Head of caudate nucleus (tissue), 42 donors: ENCODE data around the gene DAPK1.
A peak's percentile ranks its signal among the peaks of the same experiment; 100 is the strongest.

ENCODE experiments used
- DNase-seq, 42 donors: peaks; one replicate each; pipeline versions ENCODE4 v3.0.0 to v3.0.0-alpha.2; 2020 to 2021; ENCODE audit warnings: mixed read lengths in 7 of 42
- intact Hi-C: fragments of 100-400 bp; cut with DNase I; formaldehyde crosslinking; loops from one replicate; pipeline ENCODE4 v1.15.0; 2022

Gene DAPK1

DNA sequence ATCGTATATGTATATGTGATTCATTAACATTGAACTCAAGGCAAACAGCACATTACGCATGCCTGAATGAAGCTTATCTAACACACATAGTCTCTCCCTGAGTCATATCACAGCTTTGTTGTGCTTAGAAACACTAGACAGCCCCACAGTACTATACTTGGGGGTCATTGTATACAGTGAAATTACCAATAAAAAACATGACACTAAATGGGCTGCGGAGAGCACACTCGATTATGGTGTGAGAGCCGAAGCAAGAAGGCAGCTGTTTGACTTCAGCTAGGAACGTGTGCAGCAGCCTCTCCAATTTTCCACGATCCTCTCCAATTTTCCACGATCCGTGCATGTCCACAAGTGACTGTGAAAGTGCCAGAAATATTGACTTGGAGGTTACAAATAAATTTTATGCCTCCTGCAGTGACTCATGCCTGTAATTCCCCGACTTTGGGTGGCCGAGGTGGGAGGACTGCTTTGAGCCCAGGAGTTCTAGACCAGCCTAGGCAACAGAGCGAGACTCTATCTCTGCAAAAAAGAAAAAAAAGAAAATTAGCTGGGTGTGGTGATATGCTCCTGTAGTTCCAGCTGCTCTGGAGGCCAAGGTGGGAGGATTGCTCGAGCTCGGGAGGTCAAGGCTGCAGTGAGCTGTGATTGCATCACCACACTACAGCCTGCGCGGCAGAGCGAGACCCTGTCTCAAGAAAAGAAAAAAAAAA lies 102.4 kb downstream of the DAPK1 start:
- DNase-seq: peak in 2 of 42 donors; percentile 33 to 35
- intact Hi-C loops: no loop called here

GRCh38 chr9:87601176-87601575 lies 103.5 kb downstream of the DAPK1 start:
- intact Hi-C loops: no loop called here
- no peak for DNase-seq

DNA sequence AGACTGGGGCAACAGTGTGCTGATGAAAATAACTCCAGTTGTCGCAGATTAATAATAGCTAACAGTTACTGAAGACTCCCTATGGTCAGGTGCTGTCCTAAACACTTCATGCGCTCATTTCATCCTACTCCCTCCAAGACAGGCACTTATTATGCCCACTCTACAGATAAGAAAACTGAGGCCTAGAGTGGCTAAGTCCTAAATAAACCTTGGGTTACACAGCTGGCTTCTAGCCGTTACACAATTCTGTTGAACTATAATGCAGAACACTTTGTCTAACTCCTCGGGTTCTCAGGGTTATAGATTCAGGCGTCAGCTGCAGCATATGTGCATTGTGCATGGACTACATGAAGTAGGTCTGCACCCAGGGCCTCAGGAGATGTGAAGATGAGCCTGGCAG lies 103.9 kb downstream of the DAPK1 start:
- intact Hi-C loops: no loop called here
- DNase-seq: no peak

DNA sequence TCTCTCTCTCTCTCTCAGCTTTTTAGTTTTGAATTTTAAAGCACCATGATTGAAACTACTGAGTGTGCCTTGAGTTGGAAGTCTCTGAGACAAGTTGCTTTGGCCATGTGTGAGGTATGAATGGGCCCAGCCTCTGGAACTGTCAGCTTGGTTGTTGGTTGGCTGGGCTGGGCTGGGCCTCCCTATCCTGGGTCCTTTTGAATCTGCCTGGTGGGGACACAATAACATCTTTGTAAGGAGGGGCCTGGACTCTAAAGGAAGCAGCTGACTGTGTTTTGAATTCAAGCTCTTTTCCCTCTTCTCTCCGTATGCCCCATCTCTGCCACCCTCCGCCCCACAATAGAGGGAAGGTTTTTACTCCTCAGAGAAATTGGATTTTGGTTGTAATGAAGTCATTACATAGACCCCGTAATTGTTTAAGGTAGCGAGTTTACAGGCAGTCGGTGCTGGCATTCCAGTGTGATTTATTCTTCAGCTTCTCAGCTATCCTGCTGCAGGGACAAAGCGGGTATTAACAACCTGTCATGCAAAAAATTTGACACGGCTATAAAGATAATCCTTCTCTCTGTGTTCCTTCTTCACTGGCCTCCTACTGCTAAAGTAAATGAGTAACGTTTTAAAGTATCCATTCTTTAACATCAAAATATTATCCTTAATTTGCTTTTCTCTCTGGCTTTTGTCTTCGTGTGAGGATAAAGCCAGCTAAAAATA lies 105.4 kb downstream of the DAPK1 start:
- DNase-seq: no peak
- intact Hi-C loops: no loop called here

DNA sequence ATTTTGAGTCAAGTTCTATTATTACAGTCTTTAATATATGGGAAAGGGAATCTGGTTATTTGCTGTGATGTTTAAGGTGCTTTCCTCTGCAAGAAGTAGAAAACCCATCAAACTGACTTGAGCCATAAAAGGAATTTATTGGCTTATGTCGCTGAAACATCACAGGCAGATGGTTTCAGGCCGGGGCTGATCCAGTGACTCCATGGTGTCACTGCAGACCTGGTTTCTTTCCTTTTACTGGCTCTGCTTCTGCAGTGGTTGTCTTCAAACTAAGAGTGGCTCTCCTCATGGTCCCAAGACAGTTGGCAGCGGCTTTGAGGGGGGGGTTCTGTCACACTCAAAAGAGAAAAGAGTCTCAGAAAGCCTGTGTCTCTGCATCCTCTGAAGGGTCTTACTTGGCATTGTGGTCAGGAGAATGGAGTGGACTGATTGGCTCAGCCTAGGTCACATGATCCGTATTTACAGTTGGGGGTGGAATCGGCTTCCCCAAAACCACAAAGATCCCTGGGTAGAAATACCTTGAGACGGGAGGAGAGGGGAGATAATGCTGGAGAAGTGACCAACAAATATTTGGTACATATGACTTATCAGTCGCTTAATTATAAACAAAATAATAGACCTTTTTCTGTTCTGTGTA lies 106.3 kb downstream of the DAPK1 start:
- intact Hi-C loops: no loop called here
- no peak for DNase-seq

DNA sequence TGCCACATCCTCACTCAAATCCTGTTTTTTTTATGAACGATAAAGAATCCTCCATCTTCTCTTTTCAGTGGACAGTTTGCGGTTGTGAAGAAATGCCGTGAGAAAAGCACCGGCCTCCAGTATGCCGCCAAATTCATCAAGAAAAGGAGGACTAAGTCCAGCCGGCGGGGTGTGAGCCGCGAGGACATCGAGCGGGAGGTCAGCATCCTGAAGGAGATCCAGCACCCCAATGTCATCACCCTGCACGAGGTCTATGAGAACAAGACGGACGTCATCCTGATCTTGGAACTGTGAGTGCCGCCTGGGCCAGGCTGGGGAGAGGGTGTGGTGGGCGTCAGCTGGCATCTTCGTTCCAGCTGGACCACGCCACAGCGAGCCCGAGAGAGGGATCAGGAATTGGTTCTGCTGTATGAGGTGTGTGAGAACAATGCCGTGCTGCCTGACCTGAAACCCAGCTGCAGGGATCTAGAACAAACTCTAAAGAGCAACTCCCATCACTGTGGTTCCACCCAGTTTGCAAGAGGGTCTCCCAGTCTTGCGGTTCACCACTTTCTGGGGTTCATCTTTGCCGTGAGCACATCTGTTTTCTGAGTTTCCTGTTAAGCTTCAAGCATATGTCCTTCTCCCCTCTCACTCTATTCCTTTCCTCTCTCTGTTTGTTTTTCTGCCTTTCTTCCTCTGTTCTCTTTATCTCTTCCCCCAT lies 107.4 kb downstream of the DAPK1 start:
- intact Hi-C loops: no loop called here
- no peak for DNase-seq

GRCh38 chr9:87605676-87606075 lies 108.0 kb downstream of the DAPK1 start:
- intact Hi-C loops: no loop called here
- no peak for DNase-seq

DNA sequence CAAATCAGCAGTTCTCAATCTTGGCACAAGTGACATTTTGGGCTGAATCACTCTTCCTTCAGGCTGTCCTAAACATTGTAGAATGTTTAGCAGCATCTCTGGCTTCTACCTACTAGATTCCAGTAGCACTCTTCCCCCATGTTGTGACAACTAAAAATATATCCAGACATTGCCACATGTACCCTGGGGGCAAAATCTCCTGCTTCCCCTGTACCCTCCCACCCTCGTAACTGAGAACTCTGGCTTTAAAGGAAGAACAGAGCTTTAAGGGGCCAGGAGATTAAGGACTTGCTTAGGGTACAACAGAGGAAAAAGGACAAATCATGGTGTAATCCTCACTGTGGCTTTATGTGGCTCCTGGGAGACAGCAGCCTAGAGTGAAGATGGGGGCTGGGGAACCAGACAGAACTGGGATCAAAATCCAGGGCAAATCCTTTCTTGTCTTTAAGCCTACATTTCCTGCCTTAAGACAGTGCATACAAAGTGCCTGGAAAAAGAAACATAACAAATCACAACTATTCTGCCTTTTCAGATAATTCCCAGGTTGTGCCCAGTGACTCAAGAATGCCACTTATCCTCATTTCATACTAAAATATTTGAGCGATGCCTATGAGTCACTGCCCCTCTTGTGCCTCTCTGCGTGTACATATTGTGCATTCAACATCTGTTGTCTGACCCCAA lies 109.3 kb downstream of the DAPK1 start:
- DNase-seq: no peak
- intact Hi-C loops: no loop called here

DNA sequence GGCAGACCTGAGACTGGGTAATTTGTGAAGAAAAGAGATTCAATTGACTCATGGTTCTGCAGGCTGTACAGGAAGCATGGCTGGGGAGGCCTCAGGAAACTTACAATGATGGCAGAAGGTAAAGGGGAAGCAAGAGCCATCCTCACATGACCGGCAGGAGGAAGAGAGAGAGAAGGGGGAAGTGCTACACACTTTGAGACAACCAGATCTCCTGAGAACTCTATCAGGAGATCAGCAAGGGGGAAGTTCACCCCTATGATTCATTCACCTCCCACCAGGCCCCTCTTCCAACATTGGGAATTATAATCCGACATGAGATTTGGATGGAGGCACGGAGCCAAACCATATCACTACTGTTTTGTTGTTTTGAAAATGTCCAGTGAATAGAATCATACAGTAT lies 110.2 kb downstream of the DAPK1 start:
- no peak for DNase-seq
- intact Hi-C loops: no loop called here

GRCh38 chr9:87609002-87609401 lies 111.3 kb downstream of the DAPK1 start:
- intact Hi-C loops: no loop called here
- DNase-seq: peak in 9 of 42 donors; percentile 16 to 72 (median 53)

- intact Hi-C loops: no loop called here
- no peak for DNase-seq
These were observed 111.8 kb downstream of the DAPK1 start for GRCh38 chr9:87609486-87609885.

DNA sequence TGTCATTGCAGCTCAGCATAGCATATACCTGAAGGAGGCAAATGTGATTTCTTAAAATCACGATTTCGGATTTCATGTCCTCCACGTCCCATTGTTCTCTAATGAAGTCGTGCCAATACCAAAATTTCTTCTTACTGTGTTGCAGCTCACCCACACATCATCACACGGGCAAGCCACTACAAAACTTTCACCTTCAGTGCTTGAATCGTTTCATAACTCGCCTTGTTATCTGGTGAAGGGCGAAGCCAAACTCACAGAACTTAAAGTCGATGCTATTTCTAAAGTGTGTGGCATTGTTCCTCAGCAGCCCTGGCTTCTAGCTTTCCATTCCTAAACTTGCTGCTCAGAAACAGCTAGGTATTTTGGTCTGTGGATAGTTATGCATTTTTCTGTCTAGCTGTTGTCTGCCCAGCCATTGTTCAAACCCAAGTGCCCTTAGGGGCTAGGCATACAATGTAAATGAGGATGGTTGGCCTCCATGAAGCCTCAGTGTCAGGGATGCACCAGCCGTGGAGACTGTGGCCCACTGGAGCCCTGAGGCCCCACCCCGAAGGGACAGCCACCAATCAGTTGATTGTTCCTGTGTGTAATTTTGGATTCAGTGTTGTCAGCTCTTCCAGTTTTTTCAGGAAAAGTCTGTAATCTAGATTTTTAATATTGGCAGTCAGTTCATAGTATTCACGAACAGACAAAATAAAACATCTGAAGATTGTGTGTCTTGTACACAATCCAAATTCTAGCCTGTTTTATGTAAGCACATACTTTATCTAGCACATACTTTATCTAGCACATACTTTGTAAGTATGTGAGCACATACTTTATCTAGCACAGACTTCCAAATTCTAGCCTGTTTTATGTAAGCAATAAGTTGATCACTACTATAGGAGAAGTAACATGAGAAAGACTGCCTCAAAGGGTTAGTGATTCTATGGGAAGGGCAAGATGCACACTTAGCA lies 112.8 kb downstream of the DAPK1 start:
- intact Hi-C loops: no loop called here
- DNase-seq: peak in 18 of 42 donors; percentile 25 to 77 (median 56)

DNA sequence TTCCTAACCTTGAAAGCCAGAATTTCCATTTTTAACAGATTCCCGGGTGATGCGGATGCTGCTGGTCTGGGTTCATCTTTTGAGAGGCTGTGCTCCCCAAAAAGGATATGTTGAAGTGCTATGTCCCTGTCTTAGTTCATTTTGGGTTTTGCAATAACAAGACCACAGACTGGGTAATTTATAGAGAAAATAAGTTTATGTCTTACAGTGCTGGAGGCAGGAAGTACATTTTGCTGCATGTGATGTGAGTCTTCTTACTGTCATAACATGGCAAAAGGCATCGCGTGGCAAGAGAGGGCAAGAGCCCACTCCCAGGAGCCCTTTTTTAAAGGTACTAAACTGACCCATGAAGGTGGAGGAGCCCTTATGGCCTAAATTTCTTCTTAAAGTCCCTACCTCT lies 114.1 kb downstream of the DAPK1 start:
- DNase-seq: no peak
- intact Hi-C loops: no loop called here

- intact Hi-C loops: no loop called here
- DNase-seq: no peak
These were observed 114.9 kb downstream of the DAPK1 start for GRCh38 chr9:87612536-87612935.

- DNase-seq: peak in 8 of 42 donors; percentile 16 to 66 (median 43)
- intact Hi-C loops: no loop called here
These were observed 115.8 kb downstream of the DAPK1 start for GRCh38 chr9:87613265-87614111.

- intact Hi-C loops: no loop called here
- no peak for DNase-seq
These were observed 116.7 kb downstream of the DAPK1 start for GRCh38 chr9:87614397-87614796.

GRCh38 chr9:87615136-87615535 lies 117.5 kb downstream of the DAPK1 start:
- DNase-seq: no peak
- intact Hi-C loops: no loop called here
